ENCODE data around the gene ANKRD39. TPM values are rescaled to one million over a fixed set of nuclear protein-coding genes. Genes with fewer than 3 reads are reported as not detected.
A peak's percentile ranks its signal among the peaks of the same experiment; 100 is the strongest.

Gene ANKRD39
- total RNA-seq, 2 experiments from 2014 or later, result 35.4 to 36.7 TPM

- CTCF ChIA-PET, result interaction anchor here (1.5 kb wide), 1 partner anchor 15 kb away, joined by 3 read pairs; no protein-coding TSS in a partner anchor
- H3K27ac Mint-ChIP-seq, result peak overlapping the region; percentile 46
- no peaks in the 10 kb centered on the region for H3K36me3 Mint-ChIP-seq (ENCODE audit: low read depth)
- H3K27me3 Mint-ChIP-seq (ENCODE audit: low read depth), result no peaks in the 10 kb centered on the region
- POLR2A ChIA-PET, result no interaction called here
- peaks cover 2% of the 10 kb centered on the region for H3K4me1 Mint-ChIP-seq (ENCODE audit: low read depth)
- ATAC-seq (no peak), DNase-seq (no peak)
- no peak overlapping the region for H3K4me3 Mint-ChIP-seq
- no peaks in the 10 kb centered on the region for H3K9me3 Mint-ChIP-seq (ENCODE audit: insufficient read depth)
Measured at GRCh38 chr2:96885432-96886347, 27.9 kb upstream of the ANKRD39 start.

GRCh38 chr2:96884299-96885094 is 26.7 kb upstream of the ANKRD39 start:
- Mint-ChIP-seq H3K27ac (no peak overlapping the region), H3K9me3 (ENCODE audit: insufficient read depth) (no peaks in the 10 kb centered on the region), H3K27me3 (ENCODE audit: low read depth) (no peaks in the 10 kb centered on the region), H3K4me1 (ENCODE audit: low read depth) (peaks cover 2% of the 10 kb centered on the region), H3K4me3 (no peak overlapping the region), H3K36me3 (ENCODE audit: low read depth) (no peaks in the 10 kb centered on the region)
- DNase-seq, result no peak
- no peak for ATAC-seq
- ChIA-PET CTCF (interaction anchor here (1.5 to 2.0 kb wide), 2 partner anchors 14 to 16 kb away, joined by 3 to 6 read pairs; no protein-coding TSS in a partner anchor), POLR2A (no interaction called here)

GRCh38 chr2:96883306-96883705 is 25.5 kb upstream of the ANKRD39 start:
- Mint-ChIP-seq H3K4me3 (no peak overlapping the region), H3K27ac (no peak overlapping the region), H3K27me3 (ENCODE audit: low read depth) (no peaks in the 10 kb centered on the region), H3K4me1 (ENCODE audit: low read depth) (peaks cover 2% of the 10 kb centered on the region), H3K9me3 (ENCODE audit: insufficient read depth) (no peaks in the 10 kb centered on the region), H3K36me3 (ENCODE audit: low read depth) (no peaks in the 10 kb centered on the region)
- ChIA-PET POLR2A (no interaction called here), CTCF (interaction anchor here (2.0 kb wide), 1 partner anchor 14 kb away, joined by 6 read pairs; no protein-coding TSS in a partner anchor)
- no peak for ATAC-seq
- no peak for DNase-seq

- ATAC-seq, result no peak
- ChIA-PET POLR2A (no interaction called here), CTCF (interaction anchor here (0.7 to 2.0 kb wide), 2 partner anchors 14 to 67 kb away, joined by 3 to 6 read pairs; partner anchors contain the start of gene CNNM3)
- Mint-ChIP-seq H3K27me3 (ENCODE audit: low read depth) (no peaks in the 10 kb centered on the region), H3K4me3 (no peak overlapping the region), H3K27ac (no peak overlapping the region), H3K36me3 (ENCODE audit: low read depth) (no peaks in the 10 kb centered on the region), H3K9me3 (ENCODE audit: insufficient read depth) (no peaks in the 10 kb centered on the region), H3K4me1 (ENCODE audit: low read depth) (no peaks in the 10 kb centered on the region)
- no peak for DNase-seq
Measured at GRCh38 chr2:96882906-96883305, 25.1 kb upstream of the ANKRD39 start.

- H3K27me3 Mint-ChIP-seq (ENCODE audit: low read depth), result no peaks in the 10 kb centered on the region
- no peaks in the 10 kb centered on the region for H3K36me3 Mint-ChIP-seq (ENCODE audit: low read depth)
- H3K4me3 Mint-ChIP-seq, result no peak overlapping the region
- ChIA-PET POLR2A (no interaction called here), CTCF (interaction anchor here (0.7 to 1.4 kb wide), 2 partner anchors 66 to 69 kb away, joined by 3 to 4 read pairs; partner anchors contain the start of gene CNNM3)
- no peaks in the 10 kb centered on the region for H3K9me3 Mint-ChIP-seq (ENCODE audit: insufficient read depth)
- DNase-seq, result no peak
- no peaks in the 10 kb centered on the region for H3K4me1 Mint-ChIP-seq (ENCODE audit: low read depth)
- ATAC-seq, result no peak
- no peak overlapping the region for H3K27ac Mint-ChIP-seq
Measured at GRCh38 chr2:96882230-96882629, 24.4 kb upstream of the ANKRD39 start.

GRCh38 chr2:96881349-96882195 is 23.8 kb upstream of the ANKRD39 start:
- no peak overlapping the region for H3K4me3 Mint-ChIP-seq
- peaks cover 3% of the 10 kb centered on the region for H3K4me1 Mint-ChIP-seq (ENCODE audit: low read depth)
- no peak for ATAC-seq
- H3K9me3 Mint-ChIP-seq (ENCODE audit: insufficient read depth), result no peaks in the 10 kb centered on the region
- ChIA-PET CTCF (interaction anchor here (1.4 kb wide), 1 partner anchor 70 kb away, joined by 4 read pairs; no protein-coding TSS in a partner anchor), POLR2A (no interaction called here)
- no peaks in the 10 kb centered on the region for H3K36me3 Mint-ChIP-seq (ENCODE audit: low read depth)
- no peak for DNase-seq
- no peaks in the 10 kb centered on the region for H3K27me3 Mint-ChIP-seq (ENCODE audit: low read depth)
- H3K27ac Mint-ChIP-seq, result no peak overlapping the region

- POLR2A ChIA-PET, result interaction anchor here (0.9 kb wide), 1 partner anchor 16 kb away, joined by 3 read pairs; no protein-coding TSS in a partner anchor
- Mint-ChIP-seq H3K36me3 (ENCODE audit: low read depth) (no peaks in the 10 kb centered on the region), H3K27me3 (ENCODE audit: low read depth) (no peaks in the 10 kb centered on the region), H3K4me3 (no peak overlapping the region), H3K27ac (no peak overlapping the region), H3K4me1 (ENCODE audit: low read depth) (peaks cover 5% of the 10 kb centered on the region), H3K9me3 (ENCODE audit: insufficient read depth) (no peaks in the 10 kb centered on the region)
- no peak for DNase-seq
- CTCF ChIA-PET, result interaction anchor here (0.6 to 1.4 kb wide), 2 partner anchors 70 to 327 kb away, joined by 3 to 4 read pairs; no protein-coding TSS in a partner anchor
- no peak for ATAC-seq
Measured at GRCh38 chr2:96880891-96881273, 23.1 kb upstream of the ANKRD39 start.

GRCh38 chr2:96879545-96880040 is 21.8 kb upstream of the ANKRD39 start:
- Mint-ChIP-seq H3K4me1 (ENCODE audit: low read depth) (peaks cover 11% of the 10 kb centered on the region), H3K9me3 (ENCODE audit: insufficient read depth) (no peaks in the 10 kb centered on the region), H3K27me3 (ENCODE audit: low read depth) (no peaks in the 10 kb centered on the region), H3K4me3 (no peak overlapping the region), H3K27ac (no peak overlapping the region), H3K36me3 (ENCODE audit: low read depth) (no peaks in the 10 kb centered on the region)
- DNase-seq (no peak), ATAC-seq (no peak)
- POLR2A ChIA-PET, result interaction anchor here (0.6 to 1.0 kb wide), 4 partner anchors 9 to 221 kb away, joined by 3 to 6 read pairs (median 4); partner anchors contain the start of gene ANKRD39
- CTCF ChIA-PET, result interaction anchor here (2.8 kb wide), 1 partner anchor 22 kb away, joined by 9 read pairs; the partner anchor contains the start of gene ANKRD39

GRCh38 chr2:96878796-96879544 is 21.2 kb upstream of the ANKRD39 start:
- no peak for DNase-seq
- no peaks in the 10 kb centered on the region for H3K27me3 Mint-ChIP-seq (ENCODE audit: low read depth)
- peaks cover 15% of the 10 kb centered on the region for H3K4me1 Mint-ChIP-seq (ENCODE audit: low read depth)
- H3K27ac Mint-ChIP-seq, result no peak overlapping the region
- H3K36me3 Mint-ChIP-seq (ENCODE audit: low read depth), result no peaks in the 10 kb centered on the region
- no peaks in the 10 kb centered on the region for H3K9me3 Mint-ChIP-seq (ENCODE audit: insufficient read depth)
- ChIA-PET CTCF (interaction anchor here (0.9 to 2.8 kb wide), 2 partner anchors 10 to 21 kb away, joined by 3 to 9 read pairs; partner anchors contain the start of gene ANKRD39), POLR2A (interaction anchor here (1.0 kb wide), 1 partner anchor 21 kb away, joined by 3 read pairs; the partner anchor contains the start of gene ANKRD39)
- H3K4me3 Mint-ChIP-seq, result no peak overlapping the region
- no peak for ATAC-seq

- H3K27ac Mint-ChIP-seq, result no peak overlapping the region
- no peaks in the 10 kb centered on the region for H3K9me3 Mint-ChIP-seq (ENCODE audit: insufficient read depth)
- DNase-seq (no peak), ATAC-seq (no peak)
- H3K27me3 Mint-ChIP-seq (ENCODE audit: low read depth), result no peaks in the 10 kb centered on the region
- POLR2A ChIA-PET, result no interaction called here
- H3K4me3 Mint-ChIP-seq, result no peak overlapping the region
- CTCF ChIA-PET, result interaction anchor here (0.9 to 2.8 kb wide), 2 partner anchors 10 to 20 kb away, joined by 3 to 9 read pairs; partner anchors contain the start of gene ANKRD39
- no peaks in the 10 kb centered on the region for H3K36me3 Mint-ChIP-seq (ENCODE audit: low read depth)
- peaks cover 15% of the 10 kb centered on the region for H3K4me1 Mint-ChIP-seq (ENCODE audit: low read depth)
Measured at GRCh38 chr2:96878171-96878570, 20.4 kb upstream of the ANKRD39 start.
